Non-pigmented ciliary epithelial cell (primary cell): ENCODE results near the gene NXPE3.

Experiments used
- DNase-seq: peaks from one replicate; pipeline ENCODE4 v3.0.0-alpha.2; 2010; ENCODE audit warnings: low read depth

NXPE3 gene

GRCh38 chr3:101828691-101829436, 49.9 kb downstream of the NXPE3 start:
- no peak for DNase-seq

GRCh38 chr3:101829437-101829830, 50.4 kb downstream of the NXPE3 start:
- DNase-seq: no peak

GRCh38 chr3:101829874-101830273, 50.9 kb downstream of the NXPE3 start:
- DNase-seq: no peak

GRCh38 chr3:101833446-101833974, 54.5 kb downstream of the NXPE3 start:
- DNase-seq: no peak

DNA sequence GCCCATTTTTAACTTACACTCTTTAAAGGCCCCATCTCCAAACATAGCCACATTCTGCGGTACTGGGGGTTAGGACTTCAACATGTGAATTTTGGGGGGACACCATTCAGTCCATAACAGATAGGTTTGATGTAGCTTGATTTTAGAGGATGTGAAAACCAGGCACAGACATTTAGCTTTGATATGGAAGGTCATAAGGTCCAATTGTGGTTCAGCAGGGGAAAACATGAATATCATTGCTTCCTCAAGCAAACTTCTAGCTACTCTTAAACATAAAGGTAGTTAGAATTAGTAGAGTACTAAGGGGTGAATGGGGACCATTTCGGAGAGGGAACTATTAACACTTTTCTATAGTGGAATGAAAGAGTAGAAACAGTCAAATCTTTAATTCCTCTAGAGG, 56.7 kb downstream of the NXPE3 start:
- DNase-seq: no peak

DNA sequence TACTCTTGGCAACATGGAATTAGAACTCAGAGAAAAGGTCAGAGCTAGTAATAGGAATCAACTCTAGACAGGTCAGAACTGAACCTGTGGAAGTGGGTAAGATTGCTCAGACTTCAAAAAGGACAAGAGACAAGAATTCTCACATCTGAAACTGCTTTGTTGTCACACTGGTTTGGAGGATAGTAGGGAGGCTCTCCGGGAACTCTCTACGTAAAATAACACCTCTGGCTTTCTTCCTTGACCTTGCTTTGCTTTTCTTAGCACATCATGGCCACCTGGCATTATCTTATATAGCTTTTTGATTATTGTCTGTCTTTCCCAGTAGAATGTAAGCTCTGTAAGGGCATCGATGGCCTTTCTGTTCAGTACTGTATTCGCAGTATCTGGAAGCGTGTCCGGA, 57.1 kb downstream of the NXPE3 start:
- no peak for DNase-seq

- no peak for DNase-seq
Observed at GRCh38 chr3:101836652-101837598, 57.9 kb downstream of the NXPE3 start.

- DNase-seq: no peak
Observed at GRCh38 chr3:101838691-101839090, 59.7 kb downstream of the NXPE3 start.

GRCh38 chr3:101840066-101840465, 61.1 kb downstream of the NXPE3 start:
- DNase-seq: no peak

GRCh38 chr3:101842245-101842934, 63.4 kb downstream of the NXPE3 start:
- no peak for DNase-seq

DNA sequence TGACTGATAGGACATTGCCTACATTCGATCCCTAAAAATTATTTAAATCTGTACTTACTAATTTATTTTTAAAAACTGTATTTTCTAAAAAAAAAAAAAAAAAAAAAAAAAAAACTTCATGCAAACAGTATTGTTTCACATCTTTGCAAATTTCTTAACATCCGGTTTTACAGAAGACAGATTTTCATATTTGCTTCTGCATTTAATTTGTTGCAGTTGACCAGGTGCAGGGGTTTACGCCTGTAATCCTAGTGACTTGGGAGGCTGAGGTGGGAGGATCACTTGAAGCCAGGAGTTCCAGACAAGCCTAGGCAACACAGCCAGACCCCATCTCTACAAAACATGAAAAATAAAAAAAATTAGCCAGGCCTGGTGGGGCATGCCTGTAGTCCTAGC, 63.9 kb downstream of the NXPE3 start:
- no peak for DNase-seq

GRCh38 chr3:101845425-101845824, 66.4 kb downstream of the NXPE3 start:
- no peak for DNase-seq

- DNase-seq: no peak
Observed at GRCh38 chr3:101846709-101847108, 67.7 kb downstream of the NXPE3 start.

DNA sequence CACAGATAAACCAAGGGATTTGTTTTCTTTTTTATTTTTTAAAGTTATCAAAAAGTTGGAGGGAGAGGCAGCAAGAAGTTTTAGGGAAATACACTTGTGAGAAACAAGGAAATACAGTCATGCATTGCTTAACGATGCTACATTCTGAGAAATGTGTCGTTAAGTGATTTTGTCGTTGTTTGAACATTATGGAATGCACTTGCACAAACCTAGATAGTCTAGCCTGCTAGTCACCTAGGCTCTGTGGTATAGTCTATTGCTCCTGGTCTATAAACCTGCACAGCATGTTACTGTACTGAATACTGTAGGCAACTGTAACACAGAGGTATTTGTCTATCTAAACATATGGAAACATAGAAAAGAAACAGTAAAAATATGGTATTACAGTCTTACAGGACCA, 68.3 kb downstream of the NXPE3 start:
- no peak for DNase-seq

DNA sequence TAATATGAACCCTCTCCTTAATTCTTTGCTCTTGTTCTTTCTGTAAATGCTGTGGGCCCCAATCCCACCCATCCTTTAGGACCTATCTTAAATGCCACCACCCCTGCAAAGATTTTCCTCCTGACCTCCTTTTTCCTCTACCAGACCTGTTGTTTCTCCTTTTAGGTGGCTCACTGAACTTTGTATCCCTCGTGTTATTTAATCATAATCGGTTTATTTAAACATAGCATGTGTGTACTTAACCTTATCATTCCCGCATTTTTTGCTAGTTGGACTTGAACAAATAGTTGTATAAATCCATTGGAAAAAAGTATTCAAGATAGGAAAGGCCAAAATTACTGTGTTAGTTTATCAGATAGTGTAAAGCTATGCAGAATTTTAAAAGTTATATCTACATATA, 69.3 kb downstream of the NXPE3 start:
- no peak for DNase-seq

GRCh38 chr3:101848754-101849713, 70.0 kb downstream of the NXPE3 start, which contains the start of gene NFKBIZ:
Gene NFKBIZ, plus strand, starts transcription at chr3:101849514. Its CDS starts 115 bp downstream, at chr3:101849629.
- no peak for DNase-seq

- no peak for DNase-seq
Observed at GRCh38 chr3:101849714-101850245, 70.8 kb downstream of the NXPE3 start.

DNA sequence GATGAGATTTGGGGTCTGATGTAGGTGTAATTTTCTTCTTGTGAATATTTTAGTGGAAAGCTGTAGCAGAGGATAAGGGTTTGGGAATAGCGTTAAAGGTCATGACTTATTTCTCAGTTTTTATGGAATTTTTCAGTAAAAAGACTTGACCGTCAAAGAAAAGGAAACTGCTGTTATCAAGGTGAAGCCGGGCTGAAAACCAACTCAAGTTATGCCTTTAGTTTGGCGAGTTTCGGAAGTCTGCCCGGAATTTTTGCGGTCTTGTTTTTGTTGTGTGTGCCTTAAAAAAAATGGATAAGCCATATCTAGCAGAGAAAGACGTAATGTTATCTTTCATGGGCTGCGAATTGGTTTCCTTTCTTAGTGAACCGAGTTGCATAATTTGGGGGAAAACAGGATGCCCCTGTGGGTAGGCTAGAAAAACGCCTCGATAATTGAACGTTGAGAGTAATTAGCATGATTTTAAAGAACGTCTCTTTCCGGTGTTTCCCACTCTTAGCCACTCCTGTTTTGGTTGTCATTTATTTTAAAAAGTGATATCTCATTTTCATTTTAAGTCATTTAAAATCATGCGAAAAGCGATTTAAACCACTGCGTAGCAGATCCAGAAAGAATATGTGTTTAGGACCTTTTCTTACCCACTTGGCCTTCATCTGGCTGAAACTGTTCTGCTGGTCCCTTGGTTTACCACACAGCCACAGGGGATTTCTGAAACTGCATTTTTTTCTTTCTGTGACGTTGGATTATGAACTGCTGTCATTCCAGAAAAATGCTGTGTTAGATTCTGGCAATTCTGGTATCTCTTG, 71.4 kb downstream of the NXPE3 start:
- no peak for DNase-seq

GRCh38 chr3:101851072-101851770, 72.2 kb downstream of the NXPE3 start:
- DNase-seq: no peak
